NB4 (cell line): ENCODE data around the gene PNCK.

Source experiments
- POLR2A ChIP-seq: IDR thresholded peaks from 2 replicates; pipeline ENCODE4 v1.6.1; 2011; ENCODE audit warnings: mild to moderate bottlenecking; ENCODE audit not compliant: insufficient read length; ENCODE audit errors: extremely low read depth
- TF ChIP-seq, protein P1 (sequence below): IDR thresholded peaks from one replicate; pipeline ENCODE4 v1.5.1; 2012; ENCODE audit warnings: low read depth, low read length

DNA sequence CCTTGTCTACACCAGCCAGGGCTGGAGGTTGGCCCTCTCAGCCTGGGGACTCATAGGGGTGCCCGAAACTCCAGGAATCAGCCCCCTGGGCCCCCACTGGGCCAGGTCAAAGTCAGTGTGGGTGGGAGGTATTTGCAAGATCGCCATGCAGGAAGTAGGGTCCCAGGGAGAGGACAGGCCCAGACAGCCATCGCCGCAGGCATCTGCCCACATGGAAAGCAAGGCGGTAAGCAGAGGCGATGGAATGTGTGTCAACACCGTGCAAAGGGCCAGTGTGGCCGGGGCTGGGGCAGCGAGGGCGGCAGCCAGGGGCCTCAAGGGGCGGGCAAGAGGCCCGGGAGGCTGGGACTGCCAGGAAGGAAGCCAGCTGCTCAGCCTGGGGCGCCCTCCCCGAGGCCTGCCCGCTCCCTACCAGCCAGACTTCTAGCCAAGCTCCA lies 45.9 kb downstream of the PNCK start:
- TF ChIP-seq, protein P1, sequence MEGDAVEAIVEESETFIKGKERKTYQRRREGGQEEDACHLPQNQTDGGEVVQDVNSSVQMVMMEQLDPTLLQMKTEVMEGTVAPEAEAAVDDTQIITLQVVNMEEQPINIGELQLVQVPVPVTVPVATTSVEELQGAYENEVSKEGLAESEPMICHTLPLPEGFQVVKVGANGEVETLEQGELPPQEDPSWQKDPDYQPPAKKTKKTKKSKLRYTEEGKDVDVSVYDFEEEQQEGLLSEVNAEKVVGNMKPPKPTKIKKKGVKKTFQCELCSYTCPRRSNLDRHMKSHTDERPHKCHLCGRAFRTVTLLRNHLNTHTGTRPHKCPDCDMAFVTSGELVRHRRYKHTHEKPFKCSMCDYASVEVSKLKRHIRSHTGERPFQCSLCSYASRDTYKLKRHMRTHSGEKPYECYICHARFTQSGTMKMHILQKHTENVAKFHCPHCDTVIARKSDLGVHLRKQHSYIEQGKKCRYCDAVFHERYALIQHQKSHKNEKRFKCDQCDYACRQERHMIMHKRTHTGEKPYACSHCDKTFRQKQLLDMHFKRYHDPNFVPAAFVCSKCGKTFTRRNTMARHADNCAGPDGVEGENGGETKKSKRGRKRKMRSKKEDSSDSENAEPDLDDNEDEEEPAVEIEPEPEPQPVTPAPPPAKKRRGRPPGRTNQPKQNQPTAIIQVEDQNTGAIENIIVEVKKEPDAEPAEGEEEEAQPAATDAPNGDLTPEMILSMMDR: no peak
- TF ChIP-seq POLR2A: no peak
